ENCODE measurements around the gene IL17RA.

DNA sequence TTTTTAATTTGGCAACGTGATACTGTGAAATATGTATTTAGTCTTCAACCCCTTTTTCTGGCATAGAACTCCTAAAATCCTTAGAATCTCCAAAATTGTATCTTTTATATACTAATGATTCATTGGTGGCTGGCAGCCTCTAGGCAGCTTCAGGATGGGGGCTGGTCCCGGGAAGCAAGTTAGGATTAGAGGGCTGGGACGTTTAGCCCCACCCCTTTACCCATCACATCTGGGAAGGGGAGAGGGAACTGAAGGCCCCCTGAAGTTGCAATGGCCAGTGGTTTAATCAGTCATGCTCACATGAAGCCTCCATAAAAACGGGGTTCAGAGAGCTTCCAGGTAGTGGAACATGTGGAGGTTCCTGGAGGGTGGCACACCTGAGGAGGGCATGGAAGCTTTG, 7.1 kb downstream of the IL17RA start:
- TF ChIP-seq, protein P1, sequence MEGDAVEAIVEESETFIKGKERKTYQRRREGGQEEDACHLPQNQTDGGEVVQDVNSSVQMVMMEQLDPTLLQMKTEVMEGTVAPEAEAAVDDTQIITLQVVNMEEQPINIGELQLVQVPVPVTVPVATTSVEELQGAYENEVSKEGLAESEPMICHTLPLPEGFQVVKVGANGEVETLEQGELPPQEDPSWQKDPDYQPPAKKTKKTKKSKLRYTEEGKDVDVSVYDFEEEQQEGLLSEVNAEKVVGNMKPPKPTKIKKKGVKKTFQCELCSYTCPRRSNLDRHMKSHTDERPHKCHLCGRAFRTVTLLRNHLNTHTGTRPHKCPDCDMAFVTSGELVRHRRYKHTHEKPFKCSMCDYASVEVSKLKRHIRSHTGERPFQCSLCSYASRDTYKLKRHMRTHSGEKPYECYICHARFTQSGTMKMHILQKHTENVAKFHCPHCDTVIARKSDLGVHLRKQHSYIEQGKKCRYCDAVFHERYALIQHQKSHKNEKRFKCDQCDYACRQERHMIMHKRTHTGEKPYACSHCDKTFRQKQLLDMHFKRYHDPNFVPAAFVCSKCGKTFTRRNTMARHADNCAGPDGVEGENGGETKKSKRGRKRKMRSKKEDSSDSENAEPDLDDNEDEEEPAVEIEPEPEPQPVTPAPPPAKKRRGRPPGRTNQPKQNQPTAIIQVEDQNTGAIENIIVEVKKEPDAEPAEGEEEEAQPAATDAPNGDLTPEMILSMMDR (IDR thresholded peaks at IDR 0.05; ENCODE audit: insufficient read depth, low read length, poor library complexity, severe bottlenecking): no peak
- TF ChIP-seq EZH2phosphoT487 (conservative IDR thresholded peaks at IDR 0.05; ENCODE audit: low read length): no peak
